H1 (cell line): ENCODE results near the gene CAPN8. TPM values are rescaled to one million over a fixed set of nuclear protein-coding genes. Genes with fewer than 3 reads are reported as not detected.

Experiments used
- CBX5 ChIP-seq: fragments of 300-800, 300-1000 bp; sonication (generic); IDR thresholded peaks from 2 replicates; pipeline ENCODE4 v1.7.1; 2016; ENCODE audit warnings: antibody characterized with exemption, low read length, low read depth
- EGR1 ChIP-seq: IDR thresholded peaks from 2 replicates; pipeline ENCODE4 v1.6.1; 2011; ENCODE audit warnings: low read depth, low read length, borderline replicate concordance
- KDM1A ChIP-seq: fragments of 200-600, 300-600 bp; sonication (generic); IDR thresholded peaks from 2 replicates; pipeline ENCODE4 v1.7.1; 2016; ENCODE audit warnings: mild to moderate bottlenecking, low read length, borderline replicate concordance
- KDM4A ChIP-seq: IDR thresholded peaks from one replicate; pipeline ENCODE4 v1.7.1; 2012; ENCODE audit warnings: low read depth, mild to moderate bottlenecking, moderate library complexity, low read length, inconsistent platforms; ENCODE audit not compliant: severe bottlenecking
- NRF1 ChIP-seq: IDR thresholded peaks from 2 replicates; pipeline ENCODE4 v1.6.1; 2011; ENCODE audit warnings: mild to moderate bottlenecking, low read depth, low read length, improper control_type of control experiment
- POLR2AphosphoS5 ChIP-seq: IDR thresholded peaks from 2 replicates; pipeline ENCODE4 v1.6.1; 2011; ENCODE audit warnings: low read depth, low read length
- RAD21 ChIP-seq, 2 experiments: IDR thresholded peaks in 1 of 2; conservative IDR thresholded peaks in 1 of 2; 2 replicates each; pipeline ENCODE4 v1.6.1; 2011; ENCODE audit warnings: low read depth in 2 of 2, low read length in 2 of 2, improper control_type of control experiment in 1 of 2, inconsistent platforms in 1 of 2, mild to moderate bottlenecking in 1 of 2, moderate library complexity in 1 of 2
- RFX5 ChIP-seq: IDR thresholded peaks from 2 replicates; pipeline ENCODE4 v1.6.1; 2011; ENCODE audit warnings: low read depth, low read length, improper control_type of control experiment, borderline replicate concordance
- SIX5 ChIP-seq: IDR thresholded peaks from 2 replicates; pipeline ENCODE4 v1.6.1; 2011; ENCODE audit warnings: mild to moderate bottlenecking, low read depth, low read length
- SP1 ChIP-seq: IDR thresholded peaks from 2 replicates; pipeline ENCODE4 v1.6.1; 2011; ENCODE audit warnings: low read depth, low read length
- polyA plus RNA-seq, 7 experiments: library from polyadenylated mRNA; depleted of rRNA in 3 of 7; stranded (reverse) in 5 of 7; unstranded in 2 of 7; fragments of >200 nt in 5 of 7; fragments of 200-250 nt in 2 of 7; gene quantifications; 1 replicate in 5 of 7; 2 replicates in 1 of 7; 4 replicates in 1 of 7; pipeline versions ENCODE4 v1.2.1 to v1.2.3, GENCODE V29; 2011 to 2013; ENCODE audit warnings: missing spikeins in 2 of 7, mixed read lengths in 2 of 7
- total RNA-seq: library from RNA; stranded (reverse); fragmentation: NEBNext Ultra II Directional; extraction: Animal tissue kit (Norgen Biotek cat#: 25700); gene quantifications from 2 replicates; pipeline ENCODE4 v1.2.1, GENCODE V29; 2021
- TF ChIP-seq, protein P1 (sequence below): fragments of 300-600 bp; sonication (generic); IDR thresholded peaks from 2 replicates; pipeline ENCODE4 v1.7.1; 2012; ENCODE audit warnings: low read length, moderate library complexity, mild to moderate bottlenecking, inconsistent platforms; ENCODE audit not compliant: insufficient replicate concordance

The CAPN8 gene
- total and polyA plus RNA-seq, 2 of the 8 experiments (the other 6 are each of a cell fraction or from before 2014, with no cell fraction given), result 0.20 to 0.26 TPM

DNA sequence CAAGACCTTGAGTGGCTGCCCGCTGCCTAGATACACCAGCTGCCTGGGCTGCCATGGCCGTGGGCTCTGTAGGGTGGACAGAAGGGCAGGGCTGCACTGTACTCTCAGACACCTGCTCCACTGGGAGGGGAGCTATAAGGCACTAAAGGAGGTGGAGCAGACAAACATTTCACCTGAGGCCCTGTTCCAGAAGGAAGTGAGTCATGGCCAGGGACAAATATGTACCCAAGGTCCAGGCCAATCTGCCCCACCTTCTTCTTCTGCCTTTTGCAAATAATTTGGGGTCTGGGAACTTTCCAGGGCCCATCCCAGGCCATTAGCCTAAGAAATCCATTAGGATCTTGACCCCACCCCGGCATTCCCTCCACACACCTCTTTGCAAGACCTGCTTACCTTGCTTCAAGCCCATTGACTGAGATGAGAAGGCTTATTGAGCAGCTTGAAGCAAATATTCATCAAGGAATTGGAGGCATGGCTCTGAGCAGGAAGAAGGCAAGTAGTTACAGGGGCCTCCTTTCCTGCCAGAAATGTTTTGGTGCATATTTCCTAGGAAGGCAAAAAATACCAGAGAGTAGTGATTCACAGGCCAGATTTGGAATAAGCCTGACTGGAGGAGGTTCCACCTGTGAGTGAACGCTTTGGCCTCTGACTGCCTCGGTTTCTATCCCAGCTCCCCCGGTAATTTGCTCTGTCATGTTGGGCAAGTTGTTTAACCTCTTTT, at the start of gene CAPN8 (continued):
- no peak for TF ChIP-seq RAD21 (IDR thresholded peaks at IDR 0.05 in 1 of 2, conservative IDR thresholded peaks at IDR 0.05 in 1 of 2; ENCODE audit: low read depth in 2 of 2, low read length in 2 of 2)
- no peak for TF ChIP-seq SIX5
- no peak for TF ChIP-seq NRF1
- no peak for TF ChIP-seq RFX5
- no peak for TF ChIP-seq KDM1A
- TF ChIP-seq KDM4A, result no peak
- no peak for TF ChIP-seq POLR2AphosphoS5
- TF ChIP-seq SP1, result no peak
- TF ChIP-seq EGR1, result no peak
- TF ChIP-seq CBX5, result no peak
- TF ChIP-seq, protein P1, sequence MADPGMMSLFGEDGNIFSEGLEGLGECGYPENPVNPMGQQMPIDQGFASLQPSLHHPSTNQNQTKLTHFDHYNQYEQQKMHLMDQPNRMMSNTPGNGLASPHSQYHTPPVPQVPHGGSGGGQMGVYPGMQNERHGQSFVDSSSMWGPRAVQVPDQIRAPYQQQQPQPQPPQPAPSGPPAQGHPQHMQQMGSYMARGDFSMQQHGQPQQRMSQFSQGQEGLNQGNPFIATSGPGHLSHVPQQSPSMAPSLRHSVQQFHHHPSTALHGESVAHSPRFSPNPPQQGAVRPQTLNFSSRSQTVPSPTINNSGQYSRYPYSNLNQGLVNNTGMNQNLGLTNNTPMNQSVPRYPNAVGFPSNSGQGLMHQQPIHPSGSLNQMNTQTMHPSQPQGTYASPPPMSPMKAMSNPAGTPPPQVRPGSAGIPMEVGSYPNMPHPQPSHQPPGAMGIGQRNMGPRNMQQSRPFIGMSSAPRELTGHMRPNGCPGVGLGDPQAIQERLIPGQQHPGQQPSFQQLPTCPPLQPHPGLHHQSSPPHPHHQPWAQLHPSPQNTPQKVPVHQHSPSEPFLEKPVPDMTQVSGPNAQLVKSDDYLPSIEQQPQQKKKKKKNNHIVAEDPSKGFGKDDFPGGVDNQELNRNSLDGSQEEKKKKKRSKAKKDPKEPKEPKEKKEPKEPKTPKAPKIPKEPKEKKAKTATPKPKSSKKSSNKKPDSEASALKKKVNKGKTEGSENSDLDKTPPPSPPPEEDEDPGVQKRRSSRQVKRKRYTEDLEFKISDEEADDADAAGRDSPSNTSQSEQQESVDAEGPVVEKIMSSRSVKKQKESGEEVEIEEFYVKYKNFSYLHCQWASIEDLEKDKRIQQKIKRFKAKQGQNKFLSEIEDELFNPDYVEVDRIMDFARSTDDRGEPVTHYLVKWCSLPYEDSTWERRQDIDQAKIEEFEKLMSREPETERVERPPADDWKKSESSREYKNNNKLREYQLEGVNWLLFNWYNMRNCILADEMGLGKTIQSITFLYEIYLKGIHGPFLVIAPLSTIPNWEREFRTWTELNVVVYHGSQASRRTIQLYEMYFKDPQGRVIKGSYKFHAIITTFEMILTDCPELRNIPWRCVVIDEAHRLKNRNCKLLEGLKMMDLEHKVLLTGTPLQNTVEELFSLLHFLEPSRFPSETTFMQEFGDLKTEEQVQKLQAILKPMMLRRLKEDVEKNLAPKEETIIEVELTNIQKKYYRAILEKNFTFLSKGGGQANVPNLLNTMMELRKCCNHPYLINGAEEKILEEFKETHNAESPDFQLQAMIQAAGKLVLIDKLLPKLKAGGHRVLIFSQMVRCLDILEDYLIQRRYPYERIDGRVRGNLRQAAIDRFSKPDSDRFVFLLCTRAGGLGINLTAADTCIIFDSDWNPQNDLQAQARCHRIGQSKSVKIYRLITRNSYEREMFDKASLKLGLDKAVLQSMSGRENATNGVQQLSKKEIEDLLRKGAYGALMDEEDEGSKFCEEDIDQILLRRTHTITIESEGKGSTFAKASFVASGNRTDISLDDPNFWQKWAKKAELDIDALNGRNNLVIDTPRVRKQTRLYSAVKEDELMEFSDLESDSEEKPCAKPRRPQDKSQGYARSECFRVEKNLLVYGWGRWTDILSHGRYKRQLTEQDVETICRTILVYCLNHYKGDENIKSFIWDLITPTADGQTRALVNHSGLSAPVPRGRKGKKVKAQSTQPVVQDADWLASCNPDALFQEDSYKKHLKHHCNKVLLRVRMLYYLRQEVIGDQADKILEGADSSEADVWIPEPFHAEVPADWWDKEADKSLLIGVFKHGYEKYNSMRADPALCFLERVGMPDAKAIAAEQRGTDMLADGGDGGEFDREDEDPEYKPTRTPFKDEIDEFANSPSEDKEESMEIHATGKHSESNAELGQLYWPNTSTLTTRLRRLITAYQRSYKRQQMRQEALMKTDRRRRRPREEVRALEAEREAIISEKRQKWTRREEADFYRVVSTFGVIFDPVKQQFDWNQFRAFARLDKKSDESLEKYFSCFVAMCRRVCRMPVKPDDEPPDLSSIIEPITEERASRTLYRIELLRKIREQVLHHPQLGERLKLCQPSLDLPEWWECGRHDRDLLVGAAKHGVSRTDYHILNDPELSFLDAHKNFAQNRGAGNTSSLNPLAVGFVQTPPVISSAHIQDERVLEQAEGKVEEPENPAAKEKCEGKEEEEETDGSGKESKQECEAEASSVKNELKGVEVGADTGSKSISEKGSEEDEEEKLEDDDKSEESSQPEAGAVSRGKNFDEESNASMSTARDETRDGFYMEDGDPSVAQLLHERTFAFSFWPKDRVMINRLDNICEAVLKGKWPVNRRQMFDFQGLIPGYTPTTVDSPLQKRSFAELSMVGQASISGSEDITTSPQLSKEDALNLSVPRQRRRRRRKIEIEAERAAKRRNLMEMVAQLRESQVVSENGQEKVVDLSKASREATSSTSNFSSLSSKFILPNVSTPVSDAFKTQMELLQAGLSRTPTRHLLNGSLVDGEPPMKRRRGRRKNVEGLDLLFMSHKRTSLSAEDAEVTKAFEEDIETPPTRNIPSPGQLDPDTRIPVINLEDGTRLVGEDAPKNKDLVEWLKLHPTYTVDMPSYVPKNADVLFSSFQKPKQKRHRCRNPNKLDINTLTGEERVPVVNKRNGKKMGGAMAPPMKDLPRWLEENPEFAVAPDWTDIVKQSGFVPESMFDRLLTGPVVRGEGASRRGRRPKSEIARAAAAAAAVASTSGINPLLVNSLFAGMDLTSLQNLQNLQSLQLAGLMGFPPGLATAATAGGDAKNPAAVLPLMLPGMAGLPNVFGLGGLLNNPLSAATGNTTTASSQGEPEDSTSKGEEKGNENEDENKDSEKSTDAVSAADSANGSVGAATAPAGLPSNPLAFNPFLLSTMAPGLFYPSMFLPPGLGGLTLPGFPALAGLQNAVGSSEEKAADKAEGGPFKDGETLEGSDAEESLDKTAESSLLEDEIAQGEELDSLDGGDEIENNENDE, result no peak
